Fibroblast of gingiva (primary cell): ENCODE results near the gene SPPL3.

Source experiments
- DNase-seq: peaks from one replicate; pipeline ENCODE4 v3.0.0-alpha.2; 2011; ENCODE audit warnings: low read depth

SPPL3 gene

DNA sequence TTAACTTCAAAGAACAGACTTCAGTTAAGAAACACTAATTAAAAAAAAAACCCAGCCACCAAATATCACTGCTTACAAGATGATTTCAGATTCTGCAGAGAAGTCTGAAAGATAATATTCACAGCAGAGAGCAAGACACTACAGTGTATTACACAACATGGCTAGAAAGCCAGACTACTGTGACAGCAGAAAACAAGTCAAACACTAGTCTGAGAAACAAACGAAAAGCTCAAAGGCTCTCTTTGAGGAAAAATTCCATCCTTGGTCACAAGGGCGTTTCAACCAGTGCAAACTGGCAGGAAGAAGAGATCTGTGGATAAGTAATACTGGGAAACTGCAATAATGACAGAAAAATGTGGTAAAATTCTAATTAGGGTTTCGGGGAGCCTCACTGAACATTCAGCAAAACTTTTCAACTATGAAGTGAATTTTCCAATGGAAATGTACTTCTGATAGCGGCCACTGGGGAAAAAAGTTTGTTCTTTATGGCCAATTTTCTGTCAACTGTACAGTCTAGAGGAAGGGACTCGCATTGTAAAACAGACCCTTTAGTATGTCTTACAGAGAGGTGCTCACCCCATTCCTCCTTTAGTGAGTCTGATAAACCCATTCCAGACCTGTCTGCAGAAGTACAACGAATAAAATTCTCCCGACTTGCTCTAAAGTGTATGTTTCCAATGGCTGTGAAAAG is 128.2 kb downstream of the SPPL3 start:
- DNase-seq = no peak

DNA sequence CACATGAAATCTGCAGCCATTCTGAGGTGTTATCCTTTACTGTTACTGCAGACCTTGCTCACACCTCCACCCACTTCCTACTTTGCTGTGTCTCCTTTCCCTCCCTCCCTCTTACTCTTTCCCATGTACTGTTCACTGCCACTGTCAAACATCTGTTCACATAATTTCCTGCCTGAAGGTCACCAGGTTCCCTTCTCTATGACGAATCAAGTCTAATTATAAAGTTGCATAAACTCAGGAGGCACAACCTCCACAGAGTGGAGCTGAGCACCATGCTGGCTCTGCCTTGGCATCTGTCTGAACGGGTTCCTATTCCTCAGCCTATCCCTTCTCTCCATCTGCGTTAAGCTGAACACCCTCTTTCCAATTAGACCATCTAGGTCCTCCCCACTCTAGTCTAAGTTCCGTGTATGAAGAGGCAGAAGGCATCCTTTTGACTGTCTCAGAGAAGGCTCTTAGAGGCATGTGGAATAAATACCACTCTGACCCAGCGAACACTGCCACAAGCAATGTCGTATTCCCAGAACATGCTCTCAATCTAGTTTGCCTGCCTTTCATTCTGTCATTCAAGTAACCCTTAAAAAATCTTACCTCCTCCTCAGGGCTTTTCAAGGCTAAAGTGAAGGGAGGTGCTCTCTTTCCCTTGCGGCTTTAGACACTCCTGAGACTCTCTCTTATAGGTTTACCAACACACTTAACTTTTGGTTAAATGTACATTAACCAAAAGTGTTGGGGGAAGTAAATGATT is 129.8 kb downstream of the SPPL3 start:
- no peak for DNase-seq

GRCh38 chr12:120771097-120771496 is 133.1 kb downstream of the SPPL3 start:
- DNase-seq = no peak

DNA sequence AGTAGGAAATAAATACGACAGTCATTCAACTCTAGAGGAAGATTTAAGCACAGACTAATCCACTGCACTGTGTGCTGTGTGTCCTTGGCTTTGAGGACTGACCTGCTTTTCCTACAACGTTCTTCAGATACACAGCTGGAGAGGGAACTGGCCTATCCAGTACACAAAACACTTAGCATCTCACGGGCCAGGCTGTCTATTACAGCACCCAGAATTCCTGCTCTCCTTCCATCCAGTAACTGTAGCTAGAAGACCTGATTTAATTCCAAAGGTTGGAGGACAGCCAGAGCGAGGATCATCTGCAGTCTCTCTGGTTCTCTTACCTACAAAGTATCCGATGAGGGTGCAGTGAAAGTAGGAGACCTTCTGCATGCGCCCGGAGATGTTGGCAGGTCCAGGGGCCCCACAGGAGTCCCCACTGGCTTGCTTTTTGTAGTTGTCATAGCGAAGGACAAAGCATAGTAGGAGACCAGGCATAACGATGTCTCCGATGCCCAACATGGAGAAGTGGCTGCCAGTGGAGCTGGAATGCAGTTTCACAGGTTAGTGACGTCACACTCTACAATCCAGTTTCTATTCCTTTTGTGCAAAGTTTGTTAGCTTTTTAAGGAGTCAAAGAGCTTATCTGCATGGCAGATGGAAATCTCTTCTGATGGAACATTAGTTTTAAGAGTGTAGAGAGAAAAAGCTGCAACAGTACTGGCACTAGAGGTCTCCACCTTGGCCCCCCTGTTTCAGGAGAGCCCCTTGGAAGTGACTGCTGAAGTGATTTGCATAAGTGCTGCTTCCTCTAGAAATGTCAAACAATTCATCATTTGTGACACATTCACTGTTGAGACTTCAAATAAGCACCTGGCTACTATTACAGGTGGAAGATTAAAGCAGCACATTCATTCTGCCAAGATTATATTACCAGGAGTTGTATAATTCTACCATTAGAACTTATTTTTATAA is 136.8 kb downstream of the SPPL3 start:
- DNase-seq = no peak

GRCh38 chr12:120766566-120766965 is 137.6 kb downstream of the SPPL3 start:
- DNase-seq = no peak

DNA sequence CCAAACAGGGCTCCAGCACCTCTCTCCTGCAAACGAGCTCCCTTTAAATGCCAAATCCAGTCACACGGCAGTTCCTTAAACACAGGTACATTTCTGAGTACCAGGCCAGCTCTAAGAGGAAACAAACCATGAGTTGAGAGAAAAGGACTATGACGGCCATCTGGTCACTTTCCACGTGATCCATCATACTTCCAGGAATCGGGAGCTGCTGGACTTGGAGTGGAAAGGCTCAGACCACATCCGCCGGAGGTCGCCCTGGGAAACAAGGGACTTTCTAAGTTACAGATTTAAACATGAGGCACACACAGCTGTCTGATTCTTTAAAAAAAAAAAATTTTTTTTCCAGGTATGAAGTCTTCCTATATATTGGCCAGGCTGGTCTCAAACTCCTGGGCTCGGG is 139.3 kb downstream of the SPPL3 start:
- no peak for DNase-seq

DNA sequence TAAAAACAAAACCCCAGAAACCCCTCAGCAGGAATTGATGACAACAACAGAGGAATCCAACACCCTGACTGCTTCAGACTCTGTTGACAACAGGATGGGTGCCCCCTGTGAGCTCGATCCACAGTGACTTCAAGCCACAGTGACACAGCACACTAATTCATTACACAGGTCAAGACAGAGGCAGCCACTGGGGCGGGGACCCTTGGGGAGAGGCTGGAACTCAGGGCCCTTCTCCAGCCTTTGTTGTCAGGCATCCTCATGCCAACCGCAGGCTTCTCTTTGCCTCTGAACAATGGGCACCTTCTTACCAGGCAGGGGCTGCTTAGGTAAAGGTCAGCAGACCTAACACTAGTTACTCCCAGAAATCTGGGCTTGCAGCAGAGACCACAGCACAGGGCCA is 140.9 kb downstream of the SPPL3 start:
- DNase-seq = no peak

- no peak for DNase-seq
Observed at GRCh38 chr12:120762086-120762485, 142.1 kb downstream of the SPPL3 start.

GRCh38 chr12:120761519-120761934 is 142.6 kb downstream of the SPPL3 start:
- peak; percentile 72 for DNase-seq

DNA sequence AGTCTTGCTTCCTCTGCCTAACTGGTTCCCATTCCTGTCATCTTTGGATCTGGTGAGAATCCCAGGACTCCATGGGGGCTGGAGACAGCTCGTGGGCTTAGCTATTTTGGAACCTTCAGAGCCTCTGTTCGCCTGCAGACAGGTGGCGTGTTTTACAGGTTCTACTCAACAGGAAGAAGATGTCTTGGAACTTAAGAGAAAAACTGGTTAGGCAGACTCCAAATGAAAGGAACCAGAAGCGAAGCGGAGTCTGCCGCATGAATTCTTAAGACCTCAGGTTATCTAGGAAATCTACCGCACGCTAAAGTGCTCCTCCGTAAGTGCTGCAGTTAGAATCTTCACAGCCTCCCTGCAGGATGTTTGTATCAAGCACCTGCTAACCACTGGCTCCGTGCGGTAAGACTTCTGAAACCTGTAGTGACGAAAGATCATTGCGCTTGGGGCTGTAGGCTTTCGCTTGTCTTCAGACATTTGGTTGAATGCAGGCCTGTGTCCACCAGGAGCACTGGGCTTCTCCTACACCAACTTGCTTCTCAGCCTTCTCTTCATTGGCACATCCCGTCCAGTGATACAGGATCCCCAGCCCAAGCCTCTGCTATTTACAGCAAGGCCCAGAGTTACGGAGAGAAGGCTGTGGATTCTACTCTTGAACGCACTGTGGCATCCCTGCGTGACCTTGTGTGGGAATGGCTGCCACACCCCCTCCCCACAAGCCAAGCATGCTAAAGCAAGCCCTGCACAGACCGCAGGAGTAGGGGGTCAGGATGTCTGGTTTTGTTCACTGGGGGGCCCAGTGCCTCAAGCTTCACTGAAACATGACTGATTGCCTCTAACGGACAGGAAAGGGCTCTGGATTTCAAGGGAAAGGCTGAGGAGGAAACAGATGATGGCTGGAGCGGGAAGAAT is 143.6 kb downstream of the SPPL3 start:
- DNase-seq = no peak

DNA sequence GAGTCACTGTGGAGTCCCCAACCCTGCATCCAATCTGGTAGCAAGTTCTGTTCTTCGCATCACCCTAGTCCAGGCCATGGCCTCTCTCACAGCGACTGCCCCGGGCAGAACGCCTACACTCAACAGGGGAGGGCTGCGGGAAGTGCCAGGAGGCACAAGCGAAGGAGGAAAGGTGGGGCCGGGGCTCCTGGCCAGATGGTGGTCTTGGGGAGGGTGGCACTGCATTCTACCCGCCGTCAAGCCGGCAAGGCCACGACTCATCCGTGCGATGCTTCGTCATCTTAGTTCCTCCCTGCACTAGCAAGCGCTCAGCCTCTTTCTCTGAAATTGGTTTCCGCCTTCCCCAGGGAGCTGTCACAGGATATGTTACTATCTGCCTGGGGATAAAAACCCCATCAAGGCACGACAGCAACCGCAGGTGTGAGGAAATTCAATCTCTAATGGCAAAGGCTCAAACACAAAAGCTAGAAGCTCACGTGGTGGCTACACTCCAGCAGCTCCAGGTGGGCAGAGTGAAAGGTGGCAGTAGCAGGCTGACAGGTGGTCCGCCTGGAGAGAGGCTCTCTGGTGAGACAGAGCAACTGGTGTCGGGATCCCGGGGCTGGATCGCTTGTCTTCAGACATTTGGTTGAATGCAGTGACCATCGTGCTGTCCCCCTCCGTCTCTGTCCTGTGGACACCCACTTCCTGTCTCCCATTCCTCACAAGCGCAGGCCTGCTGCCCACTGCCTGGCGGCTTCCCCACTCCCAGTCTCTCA is 144.4 kb downstream of the SPPL3 start:
- no peak for DNase-seq

- DNase-seq = no peak
Observed at GRCh38 chr12:120758798-120759590, 145.2 kb downstream of the SPPL3 start.

GRCh38 chr12:120757949-120758348 is 146.2 kb downstream of the SPPL3 start:
- DNase-seq = no peak

DNA sequence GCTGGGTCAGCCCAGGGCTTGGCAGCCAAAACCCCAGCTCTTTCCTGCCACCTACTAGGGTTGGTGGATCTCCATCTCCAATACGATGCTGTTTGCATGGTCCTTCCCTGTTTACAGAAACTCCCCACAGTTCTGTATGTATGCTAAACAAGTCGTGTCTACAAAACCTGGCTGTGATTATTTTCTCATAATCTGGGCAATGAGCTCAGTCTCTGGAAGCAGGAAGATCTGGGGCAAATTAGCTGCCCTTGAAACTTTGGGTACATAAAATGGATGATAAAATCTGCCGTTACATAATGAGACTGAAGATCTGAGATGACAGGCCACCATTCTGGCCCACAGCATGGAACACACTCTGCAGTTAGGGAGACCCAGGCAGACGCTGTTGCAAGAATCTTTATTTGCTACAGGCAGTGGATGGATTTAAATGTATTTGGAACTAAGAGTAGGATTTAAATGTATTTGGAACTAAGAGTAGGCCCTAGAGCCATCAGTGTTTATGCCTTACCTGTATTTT is 146.9 kb downstream of the SPPL3 start:
- DNase-seq = no peak

DNA sequence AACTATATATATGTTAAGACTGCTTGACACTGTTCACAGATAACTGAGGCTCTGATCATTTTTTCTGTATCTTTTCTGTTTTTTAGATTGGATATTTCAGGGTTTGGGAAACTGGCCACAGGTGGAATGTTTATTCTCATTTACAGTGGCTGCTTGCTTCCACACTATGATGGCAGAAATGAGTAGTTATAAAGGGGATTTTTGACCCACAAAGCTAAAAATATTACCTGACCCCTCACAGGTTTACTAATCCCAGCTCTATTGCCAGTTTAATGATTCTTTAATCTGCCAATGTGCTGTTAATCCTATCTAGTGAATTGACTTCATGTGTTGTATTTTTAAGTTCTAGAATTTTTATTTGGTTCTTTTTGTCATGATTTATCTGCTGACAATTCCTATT is 148.9 kb downstream of the SPPL3 start:
- no peak for DNase-seq

- DNase-seq = no peak
Observed at GRCh38 chr12:120754792-120755191, 149.4 kb downstream of the SPPL3 start.

- no peak for DNase-seq
Observed at GRCh38 chr12:120751389-120751788, 152.8 kb downstream of the SPPL3 start.

DNA sequence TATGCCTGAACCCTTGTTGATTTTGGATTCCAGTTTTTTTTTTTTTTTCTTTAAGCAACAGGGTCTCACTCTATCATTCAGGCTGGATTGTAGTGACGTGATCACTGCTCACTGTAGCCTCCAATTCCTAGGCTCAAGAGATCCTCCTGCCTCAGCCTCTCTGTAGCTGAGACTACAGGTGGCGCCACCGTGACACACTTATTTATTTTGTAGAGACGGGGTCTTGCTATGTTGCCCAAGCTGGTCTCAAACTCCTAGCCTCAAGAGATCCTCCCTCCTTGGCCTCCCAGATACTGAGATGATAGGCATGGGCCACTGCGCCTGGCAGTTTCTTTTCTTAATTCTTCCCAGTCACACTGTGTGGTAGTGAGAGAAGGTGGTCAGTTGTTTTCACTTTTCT is 153.4 kb downstream of the SPPL3 start:
- no peak for DNase-seq

- DNase-seq = no peak
Observed at GRCh38 chr12:120749256-120749655, 154.9 kb downstream of the SPPL3 start.

GRCh38 chr12:120748242-120748641 is 155.9 kb downstream of the SPPL3 start:
- DNase-seq = no peak
